Measurements from ENCODE around the gene IQCH.

DNA sequence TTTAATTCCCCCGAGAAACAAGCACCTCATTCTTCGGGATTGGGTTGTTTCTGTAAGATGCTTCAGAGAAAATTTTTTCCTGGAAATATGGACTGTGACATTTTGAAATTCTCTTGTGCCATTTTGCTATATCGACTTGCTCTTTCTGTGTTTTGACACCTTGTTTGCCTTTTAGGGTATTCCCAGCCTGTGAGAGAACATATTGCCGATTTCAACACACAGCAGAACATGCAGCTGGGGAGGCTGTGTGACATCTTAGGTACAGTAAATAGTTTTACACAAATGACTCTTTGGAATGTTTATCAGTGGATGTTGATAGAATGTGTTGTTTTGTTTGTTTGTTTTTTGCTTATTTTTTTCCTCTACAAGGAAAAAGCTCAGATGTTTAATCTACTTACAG, 130.2 kb downstream of the IQCH start:
- TF ChIP-seq YY1 (IDR thresholded peaks at IDR 0.05; ENCODE audit: insufficient read depth, insufficient read length) (no peak), SUZ12 (IDR thresholded peaks at IDR 0.05; ENCODE audit: extremely low read depth, insufficient read depth, insufficient read length) (no peak), ZNF274 (IDR thresholded peaks at IDR 0.05; ENCODE audit: low read depth, low read length) (no peak)

All from NT2/D1 (cell line).